Left lung (tissue), 10 donors: ENCODE results near the gene PRPF18. TPM values are rescaled to one million over a fixed set of nuclear protein-coding genes. Genes with fewer than 3 reads are reported as not detected.

Experiments
- ATAC-seq: fragments of 200-7000 bp; cut with Tn5 transposase; one replicate; pipeline ENCODE4 v1.9.1; 2020; ENCODE audit warnings: moderate library complexity
- DNase-seq, 4 donors: peaks; one replicate each; pipeline ENCODE4 v3.0.0-alpha.2; 2013 to 2020
- H3K27ac ChIP-seq, 2 donors: fragments of 200-600 bp; sonication (generic) in 1 of 2; one replicate each; pipeline versions ENCODE4 v1.5.0 to v1.8.0; 2020 to 2021
- H3K27me3 ChIP-seq, 2 donors: fragments of 200-600 bp; sonication (generic) in 1 of 2; one replicate each; pipeline versions ENCODE4 v1.5.0 to v1.8.0; 2020 to 2021
- H3K36me3 ChIP-seq, 2 donors: fragments of 200-600 bp; sonication (generic) in 1 of 2; one replicate each; pipeline versions ENCODE4 v1.5.0 to v1.8.0; 2020 to 2021
- H3K4me1 ChIP-seq, 2 donors: fragments of 200-600 bp; one replicate each; pipeline ENCODE4 v1.8.0; 2021
- H3K4me3 ChIP-seq, 2 donors: fragments of 200-600 bp; sonication (generic) in 1 of 2; one replicate each; pipeline versions ENCODE4 v1.5.0 to v1.8.0; 2020 to 2021; ENCODE audit warnings: mild to moderate bottlenecking in 1 of 2
- H3K9me3 ChIP-seq, 2 donors: fragments of 200-600 bp; sonication (generic) in 1 of 2; one replicate each; pipeline versions ENCODE4 v1.5.0 to v1.8.0; 2020 to 2021
- intact Hi-C, 2 donors: fragments of 100-400 bp; cut with DNase I; formaldehyde crosslinking; loops; one replicate each; pipeline versions ENCODE4 v1.11.2 to v1.14.2; 2022
- polyA plus RNA-seq, 6 donors: library from polyadenylated mRNA; unstranded; fragments of 120-200 nt; gene quantifications; one replicate each; pipeline ENCODE4 v1.2.1, GENCODE V29; 2013; ENCODE audit not compliant: insufficient read length in 6 of 6
- total RNA-seq, 2 donors: library from RNA; stranded (reverse); fragmentation: NEBNext Ultra II Directional; extraction: Animal tissue kit (Norgen Biotek cat#: 25700); gene quantifications; one replicate each; pipeline ENCODE4 v1.2.1, GENCODE V29; 2021
- TF ChIP-seq, protein P1 (sequence below), 2 donors: fragments of 200-600 bp; sonication (generic) in 1 of 2; IDR thresholded peaks; one replicate each; pipeline versions ENCODE4 v1.5.0 to v1.8.0; 2021; ENCODE audit warnings: antibody characterized with exemption in 2 of 2
- donor health status: DM: no; HTN: yes; CAD: no.
- donor health status: DM: no; HTN: no; CAD: no.

Gene PRPF18
- total and polyA plus RNA-seq, 8 donors = 17.0 to 29.1 (median 26.1) TPM

- no peak overlapping the region for H3K27ac ChIP-seq
- DNase-seq = no peak
- no peak overlapping the region for H3K4me3 ChIP-seq
- H3K27me3 ChIP-seq = no peaks in the 10 kb centered on the region
- TF ChIP-seq, protein P1, sequence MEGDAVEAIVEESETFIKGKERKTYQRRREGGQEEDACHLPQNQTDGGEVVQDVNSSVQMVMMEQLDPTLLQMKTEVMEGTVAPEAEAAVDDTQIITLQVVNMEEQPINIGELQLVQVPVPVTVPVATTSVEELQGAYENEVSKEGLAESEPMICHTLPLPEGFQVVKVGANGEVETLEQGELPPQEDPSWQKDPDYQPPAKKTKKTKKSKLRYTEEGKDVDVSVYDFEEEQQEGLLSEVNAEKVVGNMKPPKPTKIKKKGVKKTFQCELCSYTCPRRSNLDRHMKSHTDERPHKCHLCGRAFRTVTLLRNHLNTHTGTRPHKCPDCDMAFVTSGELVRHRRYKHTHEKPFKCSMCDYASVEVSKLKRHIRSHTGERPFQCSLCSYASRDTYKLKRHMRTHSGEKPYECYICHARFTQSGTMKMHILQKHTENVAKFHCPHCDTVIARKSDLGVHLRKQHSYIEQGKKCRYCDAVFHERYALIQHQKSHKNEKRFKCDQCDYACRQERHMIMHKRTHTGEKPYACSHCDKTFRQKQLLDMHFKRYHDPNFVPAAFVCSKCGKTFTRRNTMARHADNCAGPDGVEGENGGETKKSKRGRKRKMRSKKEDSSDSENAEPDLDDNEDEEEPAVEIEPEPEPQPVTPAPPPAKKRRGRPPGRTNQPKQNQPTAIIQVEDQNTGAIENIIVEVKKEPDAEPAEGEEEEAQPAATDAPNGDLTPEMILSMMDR (IDR thresholded peaks at IDR 0.05) = no peak
- ATAC-seq = no peak
- no peaks in the 10 kb centered on the region for H3K9me3 ChIP-seq
- H3K36me3 ChIP-seq = no peaks in the 10 kb centered on the region
- intact Hi-C loops = no loop called here
- peaks cover 0 to 9% of the 10 kb centered on the region in 2 donors for H3K4me1 ChIP-seq
These were observed 22.2 kb upstream of the PRPF18 start for GRCh38 chr10:13564576-13564975.

- Histone ChIP-seq H3K27me3 (no peaks in the 10 kb centered on the region), H3K36me3 (no peaks in the 10 kb centered on the region), H3K27ac (peak overlapping the region in 1 of 2 donors; percentile 53), H3K9me3 (no peaks in the 10 kb centered on the region), H3K4me3 (no peak overlapping the region), H3K4me1 (peaks cover 0 to 9% of the 10 kb centered on the region in 2 donors)
- intact Hi-C loops = no loop called here
- DNase-seq (peak in 1 of 4 donors; percentile 52), ATAC-seq (peak; percentile 92)
- TF ChIP-seq, protein P1 (IDR thresholded peaks at IDR 0.05) = no peak
These were observed 19.7 kb upstream of the PRPF18 start for GRCh38 chr10:13567030-13567429.

- Histone ChIP-seq H3K4me3 (no peak overlapping the region), H3K9me3 (peaks cover 0 to 3% of the 10 kb centered on the region in 2 donors), H3K4me1 (peaks cover 0 to 7% of the 10 kb centered on the region in 2 donors), H3K27ac (no peak overlapping the region), H3K36me3 (no peaks in the 10 kb centered on the region), H3K27me3 (no peaks in the 10 kb centered on the region)
- ATAC-seq (peak; percentile 26), DNase-seq (no peak)
- TF ChIP-seq, protein P1 (IDR thresholded peaks at IDR 0.05) = no peak
- intact Hi-C loops = no loop called here
These were observed 15.2 kb upstream of the PRPF18 start for GRCh38 chr10:13571541-13571940.

GRCh38 chr10:13573960-13574359 lies 12.8 kb upstream of the PRPF18 start:
- TF ChIP-seq, protein P1 (IDR thresholded peaks at IDR 0.05) = no peak
- Histone ChIP-seq H3K27ac (no peak overlapping the region), H3K4me3 (no peak overlapping the region), H3K36me3 (no peaks in the 10 kb centered on the region), H3K4me1 (no peaks in the 10 kb centered on the region), H3K9me3 (peaks cover 0 to 3% of the 10 kb centered on the region in 2 donors), H3K27me3 (no peaks in the 10 kb centered on the region)
- ATAC-seq (no peak), DNase-seq (no peak)
- intact Hi-C loops = no loop called here

- H3K4me1 ChIP-seq = peaks cover 17 to 23% of the 10 kb centered on the region in 2 donors
- no peaks in the 10 kb centered on the region for H3K36me3 ChIP-seq
- no peak overlapping the region for H3K27ac ChIP-seq
- intact Hi-C loops = no loop called here
- TF ChIP-seq, protein P1 (IDR thresholded peaks at IDR 0.05) = no peak
- H3K4me3 ChIP-seq = no peak overlapping the region
- H3K9me3 ChIP-seq = no peaks in the 10 kb centered on the region
- no peak for DNase-seq
- ATAC-seq = no peak
- H3K27me3 ChIP-seq = peaks cover 0 to 38% of the 10 kb centered on the region in 2 donors
These were observed 1.5 kb upstream of the PRPF18 start for GRCh38 chr10:13585195-13585751.
